Neural cell (in vitro differentiated cells): ENCODE results near the gene CNKSR1.

Experiments
- CTCF ChIP-seq: fragments of 450-650 bp; IDR thresholded peaks from 2 replicates; pipeline ENCODE4 v1.5.1; 2014; ENCODE audit warnings: antibody characterized with exemption, mild to moderate bottlenecking, moderate library complexity; ENCODE audit not compliant: poor library complexity, severe bottlenecking
- EP300 ChIP-seq: fragments of 450-650 bp; conservative IDR thresholded peaks from 2 replicates; pipeline ENCODE4 v1.6.1; 2014; ENCODE audit warnings: antibody characterized with exemption, mild to moderate bottlenecking, moderate library complexity; ENCODE audit not compliant: poor library complexity, severe bottlenecking
- EZH2 ChIP-seq: fragments of 200-600, 300-800 bp; shearing (Covaris generic), sonication (generic); IDR thresholded peaks from 2 replicates; pipeline ENCODE4 v1.6.1; 2014; ENCODE audit warnings: antibody characterized with exemption, low read length, borderline replicate concordance, mild to moderate bottlenecking; ENCODE audit not compliant: insufficient read depth, poor library complexity, severe bottlenecking
- MXI1 ChIP-seq: fragments of 450-650 bp; conservative IDR thresholded peaks from 2 replicates; pipeline ENCODE4 v1.6.1; 2014; ENCODE audit warnings: antibody characterized with exemption, mild to moderate bottlenecking; ENCODE audit not compliant: poor library complexity, severe bottlenecking
- POLR2AphosphoS5 ChIP-seq: IDR thresholded peaks from 2 replicates; pipeline ENCODE4 v1.6.1; 2012
- RAD21 ChIP-seq: fragments of 450-650 bp; conservative IDR thresholded peaks from 2 replicates; pipeline ENCODE4 v1.6.1; 2014; ENCODE audit warnings: antibody characterized with exemption, mild to moderate bottlenecking, moderate library complexity
- REST ChIP-seq: IDR thresholded peaks from 2 replicates; pipeline ENCODE4 v1.6.1; 2012; ENCODE audit warnings: borderline replicate concordance
- SMC3 ChIP-seq: fragments of 450-650 bp; conservative IDR thresholded peaks from 2 replicates; pipeline ENCODE4 v1.6.1; 2014; ENCODE audit warnings: antibody characterized with exemption, mild to moderate bottlenecking, moderate library complexity; ENCODE audit not compliant: poor library complexity
- TAF1 ChIP-seq: IDR thresholded peaks from 2 replicates; pipeline ENCODE4 v1.6.1; 2012; ENCODE audit warnings: low read depth

GRCh38 chr1:26233903-26234643 is 56.8 kb downstream of the CNKSR1 start, which contains the start of gene CEP85:
- TF ChIP-seq CTCF (peak; percentile 97), POLR2AphosphoS5 (peak; percentile 79), REST (peak; percentile 66), TAF1 (no peak), RAD21 (peak; percentile 72), EP300 (no peak), EZH2 (no peak), SMC3 (peak; percentile 71), MXI1 (peak; percentile 91)
